Measurements from ENCODE around the gene C1orf115. TPM values are rescaled to one million over a fixed set of nuclear protein-coding genes. Genes with fewer than 3 reads are reported as not detected.
"Not testable (repeated sequence)": the region's sequence is repeated elsewhere in the genome, so short reads cannot be mapped to it uniquely, and the experiment has no call there.

Gene C1orf115
- total and polyA plus RNA-seq, 7 experiments from 2014 or later: 0.17 to 3.2 (median 1.8) TPM

GRCh38 chr1:220682901-220683576, 7.1 kb upstream of the C1orf115 start:
- H3K4me1 ChIP-seq (ENCODE audit: control insufficient read depth in 2 of 2, insufficient read depth in 2 of 2, low read length in 2 of 2): peaks cover 0 to 3% of the 10 kb centered on the region in 2 donors
- Mint-ChIP-seq H3K4me1 (peaks cover 0 to 9% (median 0%) of the 10 kb centered on the region in 7 donors), H3K9me3 (no peaks in the 10 kb centered on the region), H3K27me3 (peaks cover 0 to 5% (median 2%) of the 10 kb centered on the region in 5 donors), H3K36me3 (no peaks in the 10 kb centered on the region), H3K4me3 (no peak overlapping the region), H3K27ac (no peak overlapping the region)
- H3K27me3 ChIP-seq (ENCODE audit: control insufficient read depth in 2 of 2, insufficient read depth in 2 of 2, low read length in 2 of 2): no peaks in the 10 kb centered on the region
- H3K27ac ChIP-seq (ENCODE audit: low read depth, low read length): no peak overlapping the region
- ChIA-PET CTCF (interaction anchor here (1.2 kb wide), 1 partner anchor 50 kb away, joined by 5 read pairs; no protein-coding TSS in a partner anchor), POLR2A (no interaction called here)
- DNase-seq (no peak), ATAC-seq (no peak)
- no peaks in the 10 kb centered on the region for H3K9me3 ChIP-seq (ENCODE audit: control insufficient read depth in 2 of 3, low read length in 3 of 3)
- H3K36me3 ChIP-seq (ENCODE audit: control insufficient read depth in 2 of 3, insufficient read depth in 3 of 3, low read length in 3 of 3): no peaks in the 10 kb centered on the region
- H3K4me3 ChIP-seq (ENCODE audit: low read length): no peak overlapping the region
- intact Hi-C loops (cut with micrococcal nuclease): no loop called here

- DNase-seq; H3K27ac ChIP-seq (ENCODE audit: low read depth, low read length); H3K36me3 Mint-ChIP-seq; H3K4me1 Mint-ChIP-seq; H3K4me3 Mint-ChIP-seq; intact Hi-C loops (cut with micrococcal nuclease); POLR2A ChIA-PET; H3K9me3 ChIP-seq (ENCODE audit: control insufficient read depth in 2 of 3, low read length in 3 of 3); ATAC-seq; H3K27me3 ChIP-seq (ENCODE audit: control insufficient read depth in 2 of 2, insufficient read depth in 2 of 2, low read length in 2 of 2); H3K27ac Mint-ChIP-seq; H3K4me3 ChIP-seq (ENCODE audit: low read length); H3K27me3 Mint-ChIP-seq; H3K36me3 ChIP-seq (ENCODE audit: control insufficient read depth in 2 of 3, insufficient read depth in 3 of 3, low read length in 3 of 3); H3K4me1 ChIP-seq (ENCODE audit: control insufficient read depth in 2 of 2, insufficient read depth in 2 of 2, low read length in 2 of 2); H3K9me3 Mint-ChIP-seq: not testable (repeated sequence)
- CTCF ChIA-PET: interaction anchor here (1.2 kb wide), 1 partner anchor 50 kb away, joined by 5 read pairs; no protein-coding TSS in a partner anchor
Observed at GRCh38 chr1:220683716-220684115, 6.4 kb upstream of the C1orf115 start.

GRCh38 chr1:220684890-220685289, 5.3 kb upstream of the C1orf115 start:
- Mint-ChIP-seq H3K9me3 (no peaks in the 10 kb centered on the region), H3K27me3 (peaks cover 3 to 8% (median 5%) of the 10 kb centered on the region in 5 donors), H3K27ac (peak overlapping the region in 1 of 9 donors; percentile 62), H3K4me1 (peaks cover 3 to 11% (median 4%) of the 10 kb centered on the region in 7 donors), H3K4me3 (no peak overlapping the region), H3K36me3 (peaks cover 0 to 1% (median 0%) of the 10 kb centered on the region in 5 donors)
- intact Hi-C loops (cut with micrococcal nuclease): no loop called here
- Histone ChIP-seq H3K36me3 (ENCODE audit: control insufficient read depth in 2 of 3, insufficient read depth in 3 of 3, low read length in 3 of 3) (no peaks in the 10 kb centered on the region), H3K27ac (ENCODE audit: low read depth, low read length) (no peak overlapping the region), H3K4me3 (ENCODE audit: low read length) (no peak overlapping the region), H3K9me3 (ENCODE audit: control insufficient read depth in 2 of 3, low read length in 3 of 3) (no peaks in the 10 kb centered on the region), H3K27me3 (ENCODE audit: control insufficient read depth in 2 of 2, insufficient read depth in 2 of 2, low read length in 2 of 2) (no peaks in the 10 kb centered on the region), H3K4me1 (ENCODE audit: control insufficient read depth in 2 of 2, insufficient read depth in 2 of 2, low read length in 2 of 2) (peaks cover 4 to 8% of the 10 kb centered on the region in 2 donors)
- CTCF ChIA-PET: interaction anchor here (1.2 kb wide), 1 partner anchor 48 kb away, joined by 3 read pairs; no protein-coding TSS in a partner anchor
- ATAC-seq (no peak), DNase-seq (no peak)
- POLR2A ChIA-PET: no interaction called here

- Mint-ChIP-seq H3K27me3 (peaks cover 5 to 11% (median 7%) of the 10 kb centered on the region in 5 donors), H3K9me3 (no peaks in the 10 kb centered on the region), H3K27ac (no peak overlapping the region), H3K4me1 (peaks cover 4 to 13% (median 6%) of the 10 kb centered on the region in 7 donors), H3K36me3 (peaks cover 0 to 1% (median 0%) of the 10 kb centered on the region in 5 donors), H3K4me3 (no peak overlapping the region)
- Histone ChIP-seq H3K4me1 (ENCODE audit: control insufficient read depth in 2 of 2, insufficient read depth in 2 of 2, low read length in 2 of 2) (peaks cover 5 to 8% of the 10 kb centered on the region in 2 donors), H3K36me3 (ENCODE audit: control insufficient read depth in 2 of 3, insufficient read depth in 3 of 3, low read length in 3 of 3) (no peaks in the 10 kb centered on the region), H3K27me3 (ENCODE audit: control insufficient read depth in 2 of 2, insufficient read depth in 2 of 2, low read length in 2 of 2) (no peaks in the 10 kb centered on the region), H3K9me3 (ENCODE audit: control insufficient read depth in 2 of 3, low read length in 3 of 3) (no peaks in the 10 kb centered on the region), H3K27ac (ENCODE audit: low read depth, low read length) (no peak overlapping the region), H3K4me3 (ENCODE audit: low read length) (no peak overlapping the region)
- ChIA-PET POLR2A (no interaction called here), CTCF (interaction anchor here (1.2 kb wide), 1 partner anchor 47 kb away, joined by 3 read pairs; no protein-coding TSS in a partner anchor)
- DNase-seq: no peak
- ATAC-seq: no peak
- intact Hi-C loops (cut with micrococcal nuclease): no loop called here
Observed at GRCh38 chr1:220685879-220686278, 4.3 kb upstream of the C1orf115 start.

DNA sequence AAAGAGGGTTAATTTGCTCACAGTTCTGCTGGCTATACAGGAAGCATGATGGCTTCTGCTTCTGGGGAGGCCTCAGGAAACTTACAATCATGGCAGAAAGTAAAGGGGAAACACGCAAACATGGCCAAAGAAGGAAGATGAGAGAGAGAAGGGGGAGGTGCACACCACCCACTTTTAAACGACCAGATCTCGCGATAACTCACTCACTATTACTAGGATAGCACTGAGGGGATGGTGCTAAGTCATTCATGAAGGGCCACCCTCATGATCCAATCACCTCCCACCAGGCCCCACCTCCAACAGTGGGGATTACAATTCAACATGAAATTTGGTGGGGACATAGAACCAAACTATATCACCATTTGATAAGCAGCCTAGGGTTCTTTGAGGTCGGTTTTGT, 2.4 kb upstream of the C1orf115 start:
- no peaks in the 10 kb centered on the region for H3K27me3 ChIP-seq (ENCODE audit: control insufficient read depth in 2 of 2, insufficient read depth in 2 of 2, low read length in 2 of 2)
- peaks cover 5 to 23% (median 11%) of the 10 kb centered on the region in 5 donors for H3K27me3 Mint-ChIP-seq
- H3K9me3 Mint-ChIP-seq: no peaks in the 10 kb centered on the region
- no peaks in the 10 kb centered on the region for H3K36me3 ChIP-seq (ENCODE audit: control insufficient read depth in 2 of 3, insufficient read depth in 3 of 3, low read length in 3 of 3)
- H3K27ac ChIP-seq (ENCODE audit: low read depth, low read length): no peak overlapping the region
- H3K4me1 ChIP-seq (ENCODE audit: control insufficient read depth in 2 of 2, insufficient read depth in 2 of 2, low read length in 2 of 2): peaks cover 5 to 8% of the 10 kb centered on the region in 2 donors
- no peak overlapping the region for H3K4me3 ChIP-seq (ENCODE audit: low read length)
- ChIA-PET CTCF (no interaction called here), POLR2A (no interaction called here)
- no peaks in the 10 kb centered on the region for H3K9me3 ChIP-seq (ENCODE audit: control insufficient read depth in 2 of 3, low read length in 3 of 3)
- DNase-seq (no peak), ATAC-seq (no peak)
- peaks cover 0 to 1% (median 0%) of the 10 kb centered on the region in 5 donors for H3K36me3 Mint-ChIP-seq
- intact Hi-C loops (cut with micrococcal nuclease): no loop called here
- peak overlapping the region in 2 of 10 donors; percentile 2 to 14 for H3K4me3 Mint-ChIP-seq
- H3K27ac Mint-ChIP-seq: no peak overlapping the region
- H3K4me1 Mint-ChIP-seq: peaks cover 5 to 14% (median 7%) of the 10 kb centered on the region in 7 donors

- DNase-seq (no peak), ATAC-seq (no peak)
- Mint-ChIP-seq H3K27me3 (peaks cover 5 to 32% (median 11%) of the 10 kb centered on the region in 5 donors), H3K9me3 (no peaks in the 10 kb centered on the region), H3K4me1 (peaks cover 5 to 14% (median 7%) of the 10 kb centered on the region in 7 donors), H3K27ac (peak overlapping the region in 2 of 9 donors; percentile 22 to 32), H3K4me3 (peak overlapping the region; percentile 71 to 89 (median 84)), H3K36me3 (peaks cover 0 to 1% (median 0%) of the 10 kb centered on the region in 5 donors)
- Histone ChIP-seq H3K4me3 (ENCODE audit: low read length) (peak overlapping the region; percentile 58), H3K36me3 (ENCODE audit: control insufficient read depth in 2 of 3, insufficient read depth in 3 of 3, low read length in 3 of 3) (no peaks in the 10 kb centered on the region), H3K9me3 (ENCODE audit: control insufficient read depth in 2 of 3, low read length in 3 of 3) (no peaks in the 10 kb centered on the region), H3K27me3 (ENCODE audit: control insufficient read depth in 2 of 2, insufficient read depth in 2 of 2, low read length in 2 of 2) (no peaks in the 10 kb centered on the region), H3K4me1 (ENCODE audit: control insufficient read depth in 2 of 2, insufficient read depth in 2 of 2, low read length in 2 of 2) (peaks cover 5 to 8% of the 10 kb centered on the region in 2 donors), H3K27ac (ENCODE audit: low read depth, low read length) (no peak overlapping the region)
- intact Hi-C loops (cut with micrococcal nuclease): loop anchor here (1.0 to 5.0 kb wide), 4 partner anchors 44 to 642 kb away; partner anchors contain the start of genes EPRS1 (in 1 of the 2) and RAB3GAP2 (in 1 of the 2)
- ChIA-PET POLR2A (no interaction called here), CTCF (interaction anchor here (0.9 kb wide), 1 partner anchor 45 kb away, joined by 3 read pairs; no protein-coding TSS in a partner anchor)
Observed at GRCh38 chr1:220689666-220690065, 497 bp upstream of the C1orf115 start.

All from naive thymus-derived CD4-positive, alpha-beta T cell (primary cell).